ENCODE data around the gene TMEM229B.

GRCh38 chr14:67501670-67502069 is 13.1 kb upstream of the TMEM229B start:
- TF ChIP-seq CTCF (conservative IDR thresholded peaks at IDR 0.05 in 1 of 2, IDR thresholded peaks at IDR 0.05 in 1 of 2; ENCODE audit: low read depth in 1 of 2, low read length in 2 of 2) (no peak), EZH2 (IDR thresholded peaks at IDR 0.05; ENCODE audit: low read length, missing control alignments) (no peak)

Data from fibroblast of lung (primary cell).